Measurements from ENCODE around the gene LRRIQ1. TPM values are rescaled to one million over a fixed set of nuclear protein-coding genes. Genes with fewer than 3 reads are reported as not detected.

Gene LRRIQ1
- total and polyA plus RNA-seq, 2 of the 13 experiments (the other 11 are each of a cell fraction or from before 2014, with no cell fraction given): not detected

DNA sequence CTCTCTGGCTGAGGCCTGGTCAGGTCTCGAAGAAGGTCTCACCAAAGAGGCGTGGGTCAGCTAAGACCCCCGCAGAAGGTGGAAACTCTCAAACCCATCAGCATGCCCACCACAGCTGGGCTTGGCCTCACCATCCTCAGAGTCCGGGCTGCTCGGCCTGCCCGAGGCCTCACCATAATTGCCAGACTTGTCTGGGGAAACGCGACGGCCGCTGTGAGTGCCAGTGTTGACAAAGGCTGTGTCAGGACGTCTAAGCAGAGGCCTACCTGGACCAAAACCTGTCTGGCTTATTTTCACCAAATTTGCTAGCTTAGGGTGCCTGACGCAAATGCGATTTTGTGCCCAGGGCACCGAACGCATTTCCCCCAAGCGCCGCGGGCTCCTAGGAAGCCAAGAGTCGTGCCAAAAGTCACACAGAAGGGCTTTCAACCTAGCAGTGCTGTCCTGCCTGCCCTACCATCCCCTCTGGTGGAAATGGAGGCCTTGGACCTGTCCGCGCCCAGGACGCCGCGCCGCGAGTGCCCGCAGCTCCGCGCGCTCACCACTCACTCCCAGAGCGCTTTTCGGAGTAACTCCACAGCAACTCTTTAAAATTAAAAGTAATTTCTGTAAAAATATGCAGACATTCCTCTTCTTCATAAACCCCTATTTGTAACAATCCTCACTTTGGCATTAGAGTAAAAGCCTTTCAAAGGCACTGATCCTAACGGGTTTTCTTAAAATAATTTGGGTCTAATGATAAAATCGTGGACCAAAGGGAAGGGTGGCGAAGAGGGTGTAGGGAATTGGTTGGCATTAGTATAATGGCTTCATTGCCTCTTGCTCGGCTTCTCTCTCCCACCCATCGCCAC, 242.7 kb downstream of the LRRIQ1 start:
- TF ChIP-seq ZNF557 (CRISPR knock-in tag; IDR thresholded peaks at IDR 0.05) (no peak), GATA4 (IDR thresholded peaks at IDR 0.05; ENCODE audit: borderline replicate concordance, low read depth) (no peak), ZNF607 (CRISPR knock-in tag; IDR thresholded peaks at IDR 0.05; ENCODE audit: borderline replicate concordance) (no peak), EEA1 (CRISPR knock-in tag; IDR thresholded peaks at IDR 0.05; ENCODE audit: borderline replicate concordance) (no peak)
- 0 out of 2 replicates have a peak, but pooled peaks cover 5% of the 10 kb centered on the region for H3K4me1 ChIP-seq (ENCODE audit: insufficient read depth, low read length)
- no peak overlapping the region for H3K4me2 ChIP-seq (ENCODE audit: low read depth, low read length)
- H2AFZ ChIP-seq (ENCODE audit: low read length): no peak overlapping the region
- H4K20me1 ChIP-seq (ENCODE audit: insufficient read depth, low read length): no peaks in the 10 kb centered on the region
- ATAC-seq (peak; percentile 37; the same call in 1 of the 3 replicates), DNase-seq (ENCODE audit: low spot score) (no peak), FAIRE-seq (no peak)
- in situ Hi-C loops (cut with HindIII; ENCODE audit: extremely low pct_ligation_motif_present, low pct_unique_long_range_greater_than_20kb) (no loop called here), intact Hi-C loops (cut with micrococcal nuclease; ENCODE audit: unreplicated experiment) (no loop called here)
- H3K9me3 ChIP-seq (ENCODE audit: low read length): no peaks in the 10 kb centered on the region
- no peak overlapping the region for H3K27ac ChIP-seq (ENCODE audit: extremely low read length, insufficient read depth, low read length)
- CTCF ChIA-PET (ENCODE audit: low intra/inter-chr PET ratio, low total read pairs): no interaction called here
- WGBS (ENCODE audit: low lambda C conversion rate): 80% methylated on average over 22 of the region's 37 CpGs
- BruUV-seq (replicated peaks): no TSS peak
- no peaks in the 10 kb centered on the region for H3K79me2 ChIP-seq (ENCODE audit: insufficient read depth, low read length)
- peaks cover 5 to 35% of the 10 kb centered on the region in 2 experiments; a peak in 4 of 5 replicates for H3K27me3 ChIP-seq (ENCODE audit: control insufficient read depth in 1 of 2, insufficient read depth in 2 of 2, low read length in 2 of 2)
- POLR2A ChIA-PET: no interaction called here
- H3K36me3 ChIP-seq (replicated peaks in 1 of 2; ENCODE audit: control insufficient read depth in 1 of 2, insufficient read depth in 2 of 2, low read length in 2 of 2): no peaks in the 10 kb centered on the region
- no peak overlapping the region for H3K4me3 ChIP-seq (replicated peaks in 1 of 3; ENCODE audit: insufficient read depth in 1 of 3, low read depth in 2 of 3, low read length in 3 of 3)
- no peak overlapping the region for H3K9ac ChIP-seq (ENCODE audit: insufficient read depth, low read depth, low read length)

DNA sequence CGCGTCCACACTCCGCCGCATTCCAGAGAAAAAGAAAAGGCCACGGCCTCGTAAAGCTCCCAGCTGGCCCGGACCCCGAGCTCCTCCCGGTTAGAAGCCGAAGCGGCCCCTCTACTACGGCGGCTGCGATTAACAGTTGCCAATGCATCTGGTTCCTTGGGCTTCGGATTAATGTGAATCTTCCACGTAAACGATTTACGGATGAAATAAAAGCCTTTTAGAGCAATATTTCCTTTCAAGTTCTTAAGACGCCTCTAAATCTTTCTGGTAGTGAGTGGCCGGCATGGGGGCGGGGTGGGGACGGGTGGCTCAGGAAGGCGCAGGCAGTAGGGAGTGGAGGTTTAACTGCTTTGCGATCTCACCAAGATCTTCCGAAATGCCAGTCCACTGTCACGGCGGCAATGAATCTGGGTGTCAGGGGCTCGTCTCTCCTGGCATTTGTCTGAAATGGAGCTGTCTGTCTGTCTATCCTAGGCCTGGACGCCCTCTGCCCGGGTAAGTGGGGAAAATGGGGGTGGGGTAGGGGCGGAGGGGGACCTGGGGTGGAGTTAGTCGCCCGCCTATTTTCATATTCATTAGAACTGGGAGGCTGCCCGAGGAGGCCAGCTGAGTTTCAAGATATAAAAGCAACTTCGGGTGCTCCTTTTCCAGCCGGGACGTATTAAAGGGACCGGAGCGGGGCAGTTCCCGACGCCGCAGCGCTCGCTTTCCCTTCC, 243.5 kb downstream of the LRRIQ1 start:
- H2AFZ ChIP-seq (ENCODE audit: low read length): no peak overlapping the region
- no peak for DNase-seq (ENCODE audit: low spot score)
- ATAC-seq: peak; percentile 69; the same call in 2 of the 3 replicates
- no peaks in the 10 kb centered on the region for H3K79me2 ChIP-seq (ENCODE audit: insufficient read depth, low read length)
- CTCF ChIA-PET (ENCODE audit: low intra/inter-chr PET ratio, low total read pairs): no interaction called here
- no peaks in the 10 kb centered on the region for H3K36me3 ChIP-seq (replicated peaks in 1 of 2; ENCODE audit: control insufficient read depth in 1 of 2, insufficient read depth in 2 of 2, low read length in 2 of 2)
- in situ Hi-C loops (cut with HindIII; ENCODE audit: extremely low pct_ligation_motif_present, low pct_unique_long_range_greater_than_20kb): no loop called here
- POLR2A ChIA-PET: no interaction called here
- H3K4me2 ChIP-seq (ENCODE audit: low read depth, low read length): peak overlapping the region; percentile 48; the same call in 1 of the 2 replicates
- no peak overlapping the region for H3K9ac ChIP-seq (ENCODE audit: insufficient read depth, low read depth, low read length)
- H3K9me3 ChIP-seq (ENCODE audit: low read length): no peaks in the 10 kb centered on the region
- H4K20me1 ChIP-seq (ENCODE audit: insufficient read depth, low read length): no peaks in the 10 kb centered on the region
- TF ChIP-seq ESRRA (CRISPR knock-in tag; IDR thresholded peaks at IDR 0.05; ENCODE audit: low read depth) (no peak), TBX3 (IDR thresholded peaks at IDR 0.05; ENCODE audit: borderline replicate concordance) (no peak), ZMYM3 (CRISPR knock-in tag; IDR thresholded peaks at IDR 0.05) (no peak)
- intact Hi-C loops (cut with micrococcal nuclease; ENCODE audit: unreplicated experiment): no loop called here
- BruUV-seq (replicated peaks): no TSS peak
- 0 out of 6 replicates have a peak overlapping the region, but pooled peaks of 1 of the 3 experiments have one; percentile 38 for H3K4me3 ChIP-seq (replicated peaks in 1 of 3; ENCODE audit: insufficient read depth in 1 of 3, low read depth in 2 of 3, low read length in 3 of 3)
- 0 out of 2 replicates have a peak, but pooled peaks cover 5% of the 10 kb centered on the region for H3K4me1 ChIP-seq (ENCODE audit: insufficient read depth, low read length)
- 44% methylated on average over 38 of the region's 44 CpGs for WGBS (ENCODE audit: low lambda C conversion rate)
- no peak for FAIRE-seq
- peaks cover 5 to 32% of the 10 kb centered on the region in 2 experiments; a peak in 4 of 5 replicates for H3K27me3 ChIP-seq (ENCODE audit: control insufficient read depth in 1 of 2, insufficient read depth in 2 of 2, low read length in 2 of 2)
- no peak overlapping the region for H3K27ac ChIP-seq (ENCODE audit: extremely low read length, insufficient read depth, low read length)
